ENCODE results near the gene ARHGAP23.

GRCh38 chr17:38508570-38508950, 80.3 kb downstream of the ARHGAP23 start:
- TF ChIP-seq CTCF (IDR thresholded peaks at IDR 0.05; ENCODE audit: poor library complexity) (no peak), EZH2 (IDR thresholded peaks at IDR 0.05; ENCODE audit: borderline replicate concordance) (no peak)

Measured in hepatocyte (in vitro differentiated cells).